K562 (cell line): ENCODE measurements around the gene PGPEP1. TPM values are rescaled to one million over a fixed set of nuclear protein-coding genes. Genes with fewer than 3 reads are reported as not detected.

Experiments used
- CTBP1 ChIP-seq: fragments of 450-650 bp; IDR thresholded peaks from 2 replicates; pipeline ENCODE4 v1.6.1; 2016; ENCODE audit warnings: borderline replicate concordance
- IRF2 ChIP-seq: sonication (generic); formaldehyde crosslinking; IDR thresholded peaks from 2 replicates; pipeline ENCODE4 v1.8.1; 2022; ENCODE audit warnings: mild to moderate bottlenecking, missing genetic modification reagents
- NFIC ChIP-seq: fragments of 450-650 bp; IDR thresholded peaks from 2 replicates; pipeline ENCODE4 v1.6.1; 2017; ENCODE audit warnings: mild to moderate bottlenecking, inconsistent platforms
- PATZ1 ChIP-seq: fragments of 250-450 bp; sonication (Bioruptor Pico); IDR thresholded peaks from 2 replicates; pipeline ENCODE4 v1.5.0; 2020; ENCODE audit warnings: mild to moderate bottlenecking, borderline replicate concordance
- POLR3A ChIP-seq: IDR thresholded peaks from 2 replicates; pipeline ENCODE4 v1.6.1; 2011; ENCODE audit warnings: borderline replicate concordance, mild to moderate bottlenecking, moderate library complexity; ENCODE audit not compliant: insufficient read length, insufficient read depth; ENCODE audit errors: extremely low read depth
- RBBP5 ChIP-seq: fragments of 200-600 bp; sonication (generic); IDR thresholded peaks from 2 replicates; pipeline ENCODE4 v1.6.1; 2012; ENCODE audit warnings: borderline replicate concordance, mild to moderate bottlenecking, low read length, control low read depth, inconsistent platforms; ENCODE audit not compliant: insufficient read depth, poor library complexity, severe bottlenecking
- SIRT6 ChIP-seq: IDR thresholded peaks from one replicate; pipeline ENCODE4 v1.6.1; 2012; ENCODE audit warnings: low read depth, mild to moderate bottlenecking, control low read depth, inconsistent platforms, low read length, moderate library complexity
- polyA plus RNA-seq, 8 experiments: library from polyadenylated mRNA; depleted of rRNA in 4 of 8; stranded (reverse) in 5 of 8; unstranded in 3 of 8; fragments of >200 nt; fragmentation: Nextera tagmentation in 2 of 8; fragmentation: Illumina TruSeq in 1 of 8; extraction: Ambion mirVana in 2 of 8; extraction: Trizol in 1 of 8; gene quantifications; 2 replicates each; pipeline versions ENCODE4 v1.2.1 to v1.2.3, GENCODE V29; 2011 to 2014; ENCODE audit warnings: inconsistent platforms in 1 of 8, missing spikeins in 1 of 8
- total RNA-seq, 7 experiments: library from RNA; depleted of rRNA in 6 of 7; stranded (reverse); fragments of >200 nt in 6 of 7; fragmentation: Illumina TruSeq in 2 of 7; extraction: Trizol in 2 of 7; gene quantifications; 2 replicates each; pipeline versions ENCODE4 v1.2.1 to v1.2.3, GENCODE V29; 2011 to 2021; ENCODE audit warnings: low replicate concordance in 1 of 7
- TF ChIP-seq, protein P1 (sequence below), 2 experiments: fragments of 450-650 bp in 1 of 2; sonication (generic) in 1 of 2; formaldehyde crosslinking in 1 of 2; IDR thresholded peaks in 1 of 2; conservative IDR thresholded peaks in 1 of 2; 2 replicates each; pipeline versions ENCODE4 v1.6.1 to v1.8.1; 2016 to 2023; ENCODE audit warnings: mild to moderate bottlenecking in 2 of 2, moderate library complexity in 2 of 2, inconsistent platforms in 1 of 2, missing genetic modification reagents in 1 of 2
- TF ChIP-seq, protein P2 (sequence below): sonication (generic); formaldehyde crosslinking; IDR thresholded peaks from 2 replicates; pipeline ENCODE4 v1.8.0; 2023; ENCODE audit warnings: missing genetic modification reagents, mild to moderate bottlenecking, borderline replicate concordance

PGPEP1 gene
- total and polyA plus RNA-seq, 9 of the 15 experiments (the other 6 are each of a cell fraction or from before 2014, with no cell fraction given), result 10.0 to 69.6 (median 33.5) TPM

DNA sequence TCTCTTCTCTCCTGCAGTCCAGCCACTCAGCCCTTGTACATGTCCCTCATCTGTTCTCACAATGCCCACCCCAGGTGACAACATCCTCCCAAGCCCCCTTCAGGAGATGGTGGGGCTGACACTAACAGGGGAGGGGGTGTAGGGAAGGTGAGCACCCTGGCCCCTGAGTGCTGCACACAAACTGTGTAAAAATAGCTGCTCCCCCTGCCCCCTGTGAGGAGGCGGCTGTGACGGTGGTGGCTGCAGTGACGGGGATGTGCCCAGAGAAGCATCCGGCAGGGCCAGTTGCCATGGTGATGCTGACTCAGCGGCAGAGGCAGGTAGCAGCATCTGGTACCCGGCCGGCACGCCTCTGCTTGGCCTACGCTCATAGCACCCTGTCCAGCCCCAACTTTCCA, 45.9 kb upstream of the PGPEP1 start (continued):
- TF ChIP-seq CTBP1 (peak; percentile 80), IRF2 (CRISPR knock-in tag) (no peak), NFIC (no peak), RBBP5 (peak; percentile 27), POLR3A (no peak), PATZ1 (no peak), SIRT6 (no peak)
- TF ChIP-seq, protein P1, sequence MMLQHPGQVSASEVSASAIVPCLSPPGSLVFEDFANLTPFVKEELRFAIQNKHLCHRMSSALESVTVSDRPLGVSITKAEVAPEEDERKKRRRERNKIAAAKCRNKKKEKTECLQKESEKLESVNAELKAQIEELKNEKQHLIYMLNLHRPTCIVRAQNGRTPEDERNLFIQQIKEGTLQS (IDR thresholded peaks at IDR 0.05), result 0 out of 2 replicates have a peak, but pooled peaks have one; percentile 12
- TF ChIP-seq, protein P1 (CRISPR knock-in tag; conservative IDR thresholded peaks at IDR 0.05), result no peak
- TF ChIP-seq, protein P2, sequence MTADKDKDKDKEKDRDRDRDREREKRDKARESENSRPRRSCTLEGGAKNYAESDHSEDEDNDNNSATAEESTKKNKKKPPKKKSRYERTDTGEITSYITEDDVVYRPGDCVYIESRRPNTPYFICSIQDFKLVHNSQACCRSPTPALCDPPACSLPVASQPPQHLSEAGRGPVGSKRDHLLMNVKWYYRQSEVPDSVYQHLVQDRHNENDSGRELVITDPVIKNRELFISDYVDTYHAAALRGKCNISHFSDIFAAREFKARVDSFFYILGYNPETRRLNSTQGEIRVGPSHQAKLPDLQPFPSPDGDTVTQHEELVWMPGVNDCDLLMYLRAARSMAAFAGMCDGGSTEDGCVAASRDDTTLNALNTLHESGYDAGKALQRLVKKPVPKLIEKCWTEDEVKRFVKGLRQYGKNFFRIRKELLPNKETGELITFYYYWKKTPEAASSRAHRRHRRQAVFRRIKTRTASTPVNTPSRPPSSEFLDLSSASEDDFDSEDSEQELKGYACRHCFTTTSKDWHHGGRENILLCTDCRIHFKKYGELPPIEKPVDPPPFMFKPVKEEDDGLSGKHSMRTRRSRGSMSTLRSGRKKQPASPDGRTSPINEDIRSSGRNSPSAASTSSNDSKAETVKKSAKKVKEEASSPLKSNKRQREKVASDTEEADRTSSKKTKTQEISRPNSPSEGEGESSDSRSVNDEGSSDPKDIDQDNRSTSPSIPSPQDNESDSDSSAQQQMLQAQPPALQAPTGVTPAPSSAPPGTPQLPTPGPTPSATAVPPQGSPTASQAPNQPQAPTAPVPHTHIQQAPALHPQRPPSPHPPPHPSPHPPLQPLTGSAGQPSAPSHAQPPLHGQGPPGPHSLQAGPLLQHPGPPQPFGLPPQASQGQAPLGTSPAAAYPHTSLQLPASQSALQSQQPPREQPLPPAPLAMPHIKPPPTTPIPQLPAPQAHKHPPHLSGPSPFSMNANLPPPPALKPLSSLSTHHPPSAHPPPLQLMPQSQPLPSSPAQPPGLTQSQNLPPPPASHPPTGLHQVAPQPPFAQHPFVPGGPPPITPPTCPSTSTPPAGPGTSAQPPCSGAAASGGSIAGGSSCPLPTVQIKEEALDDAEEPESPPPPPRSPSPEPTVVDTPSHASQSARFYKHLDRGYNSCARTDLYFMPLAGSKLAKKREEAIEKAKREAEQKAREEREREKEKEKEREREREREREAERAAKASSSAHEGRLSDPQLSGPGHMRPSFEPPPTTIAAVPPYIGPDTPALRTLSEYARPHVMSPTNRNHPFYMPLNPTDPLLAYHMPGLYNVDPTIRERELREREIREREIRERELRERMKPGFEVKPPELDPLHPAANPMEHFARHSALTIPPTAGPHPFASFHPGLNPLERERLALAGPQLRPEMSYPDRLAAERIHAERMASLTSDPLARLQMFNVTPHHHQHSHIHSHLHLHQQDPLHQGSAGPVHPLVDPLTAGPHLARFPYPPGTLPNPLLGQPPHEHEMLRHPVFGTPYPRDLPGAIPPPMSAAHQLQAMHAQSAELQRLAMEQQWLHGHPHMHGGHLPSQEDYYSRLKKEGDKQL (CRISPR knock-in tag), result no peak
